ENCODE measurements around the gene TAF5L. TPM values are rescaled to one million over a fixed set of nuclear protein-coding genes. Genes with fewer than 3 reads are reported as not detected.

Gene TAF5L
- total and polyA plus RNA-seq, 2 of the 8 experiments (the other 6 are each of a cell fraction or from before 2014, with no cell fraction given), result 17.7 to 23.3 TPM

- H2BK12ac ChIP-seq (ENCODE audit: low read depth, low read length), result no peak overlapping the region
- FAIRE-seq, result no peak
- peaks cover 3 to 4% of the 10 kb centered on the region in 2 experiments for H4K20me1 ChIP-seq (replicated peaks in 1 of 2; ENCODE audit: control insufficient read depth in 1 of 2, insufficient read depth in 2 of 2, low read length in 2 of 2)
- H3K9me3 ChIP-seq (ENCODE audit: insufficient read depth in 2 of 2, low read depth in 1 of 2, low read length in 1 of 2), result no peaks in the 10 kb centered on the region
- ChIA-PET CTCF (ENCODE audit: partially characterized antibody) (no interaction called here), POLR2A (ENCODE audit: partially characterized antibody) (interaction anchor here (0.6 kb wide), 1 partner anchor 215 kb away, joined by 3 read pairs; no protein-coding TSS in a partner anchor)
- no peak overlapping the region for H3K4ac ChIP-seq (replicated peaks; ENCODE audit: insufficient read length, low read depth, low read length)
- 83% methylated on average over 5 of the region's 5 CpGs; no CpG with 5 or more reads in 1 of the 2 experiments for WGBS, 2 experiments (ENCODE audit: extremely low coverage in 1 of 2, insufficient coverage in 1 of 2, insufficient read length in 1 of 2, insufficient replicate concordance in 2 of 2, low coverage in 1 of 2, low lambda C conversion rate in 2 of 2, missing lambda C conversion rate in 1 of 2)
- H3K56ac ChIP-seq (replicated peaks; ENCODE audit: insufficient read length, low read depth, low read length), result no peak overlapping the region
- H2BK20ac ChIP-seq (ENCODE audit: low read length), result no peak overlapping the region
- peaks cover 0 to 21% of the 10 kb centered on the region in 2 experiments; a peak in 2 of 4 replicates for H3K79me2 ChIP-seq (ENCODE audit: control insufficient read depth in 1 of 2, insufficient read depth in 2 of 2, low read length in 2 of 2)
- no peaks in the 10 kb centered on the region for H3K36me3 ChIP-seq (ENCODE audit: control insufficient read depth in 2 of 4, insufficient read depth in 4 of 4, low read length in 3 of 4)
- no peak overlapping the region for H2AFZ ChIP-seq (ENCODE audit: low read length)
- DNase-seq (ENCODE audit: low read depth in 1 of 2, low spot score in 2 of 2), result no peak
- no peak overlapping the region for H3K18ac ChIP-seq (ENCODE audit: extremely low read depth, low read length)
- H2BK15ac ChIP-seq (ENCODE audit: low read length), result no peak overlapping the region
- no peak overlapping the region for H3K4me3 ChIP-seq (ENCODE audit: extremely low read depth in 1 of 4, insufficient read depth in 2 of 4, low read depth in 3 of 4, low read length in 4 of 4)
- no peak overlapping the region for H2BK5ac ChIP-seq (ENCODE audit: low read depth, low read length)
- H2BK120ac ChIP-seq (replicated peaks; ENCODE audit: low read depth, low read length), result no peak overlapping the region
- no peaks in the 10 kb centered on the region for H3K23me2 ChIP-seq (ENCODE audit: low read depth, low read length)
- no peak overlapping the region for H3K27ac ChIP-seq (ENCODE audit: low read depth, low read length)
- H3K14ac ChIP-seq (ENCODE audit: insufficient read length), result no peak overlapping the region
- H4K8ac ChIP-seq (ENCODE audit: extremely low read depth, insufficient read depth, low read length), result no peak overlapping the region
- peaks cover 0 to 6% (median under 1%) of the 10 kb centered on the region in 4 experiments; a peak in 3 of 7 replicates for H3K4me1 ChIP-seq (replicated peaks in 1 of 4; ENCODE audit: control insufficient read depth in 3 of 4, insufficient read depth in 4 of 4, low read length in 3 of 4)
- H3K79me1 ChIP-seq (ENCODE audit: low read depth, low read length), result peaks cover 3% of the 10 kb centered on the region
- H4K5ac ChIP-seq (ENCODE audit: insufficient read length, low read depth, low read length), result no peak overlapping the region
- no peak overlapping the region for H4K91ac ChIP-seq (replicated peaks; ENCODE audit: insufficient read length, low read length)
- no peak overlapping the region for H2AK5ac ChIP-seq (ENCODE audit: low read depth, low read length)
- TF ChIP-seq BACH1 (IDR thresholded peaks at IDR 0.05; ENCODE audit: low read length) (no peak), KDM1A (IDR thresholded peaks at IDR 0.05; ENCODE audit: borderline replicate concordance, low read length) (no peak), CEBPB (IDR thresholded peaks at IDR 0.05; ENCODE audit: low read depth, low read length) (no peak), SIX5 (IDR thresholded peaks at IDR 0.05; ENCODE audit: low read depth, low read length) (no peak), USF2 (IDR thresholded peaks at IDR 0.05; ENCODE audit: low read length) (no peak), PHF8 (conservative IDR thresholded peaks at IDR 0.05; ENCODE audit: low read depth, low read length) (no peak)
- no peak overlapping the region for H3K4me2 ChIP-seq (ENCODE audit: insufficient read depth in 1 of 2, low read depth in 2 of 2, low read length in 2 of 2)
- no peak overlapping the region for H3K23ac ChIP-seq (ENCODE audit: insufficient read length)
- no peaks in the 10 kb centered on the region; a peak in 1 of 7 replicates for H3K27me3 ChIP-seq (replicated peaks in 1 of 4; ENCODE audit: control insufficient read depth in 3 of 4, extremely low read depth in 1 of 4, insufficient read depth in 3 of 4, low read length in 3 of 4)
- H3K9ac ChIP-seq (replicated peaks in 1 of 4; ENCODE audit: extremely low read depth in 1 of 4, low read depth in 3 of 4, low read length in 3 of 4), result no peak overlapping the region
Measured at GRCh38 chr1:229552732-229553131, 73.2 kb downstream of the TAF5L start.
